Right lobe of liver (tissue), 4 donors: ENCODE results near the gene RIT2.

Source experiments
- POLR2A ChIP-seq: fragments of 450-650 bp; IDR thresholded peaks from one replicate; pipeline ENCODE4 v1.6.1; 2017; ENCODE audit warnings: antibody characterized with exemption, mild to moderate bottlenecking
- TF ChIP-seq, protein P1 (sequence below), 4 donors: fragments of 200-600 bp in 3 of 4; fragments of 450-650 bp in 1 of 4; IDR thresholded peaks; one replicate each; pipeline versions ENCODE4 v1.5.1 to v1.8.0; 2016 to 2022; ENCODE audit warnings: antibody characterized with exemption in 4 of 4, mild to moderate bottlenecking in 2 of 4
- donor health status: DM: no; HTN: no; CAD: no.
- donor health status: DM: no; HTN: no; CAD: no.
- donor health status: DM: no; HTN: yes; CAD: no.

DNA sequence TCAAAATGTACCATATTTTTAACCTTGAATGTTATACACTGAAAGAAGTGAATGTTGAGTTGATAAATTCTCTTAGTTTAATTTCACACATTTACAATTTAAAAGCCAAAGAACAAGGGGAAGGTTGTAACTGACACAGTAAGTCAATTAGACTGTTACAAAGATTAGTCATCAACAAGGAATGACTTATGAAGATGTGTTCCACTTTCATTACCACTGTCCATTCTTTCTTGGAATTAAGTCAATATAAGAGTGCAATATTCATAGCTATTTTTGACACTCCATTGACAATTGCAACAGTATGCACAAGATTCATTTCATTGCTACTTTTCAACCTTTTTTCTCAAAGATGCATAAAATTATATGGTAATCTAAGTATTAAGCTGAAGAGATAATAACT is 291.3 kb downstream of the RIT2 start:
- TF ChIP-seq POLR2A, result no peak
- TF ChIP-seq, protein P1, sequence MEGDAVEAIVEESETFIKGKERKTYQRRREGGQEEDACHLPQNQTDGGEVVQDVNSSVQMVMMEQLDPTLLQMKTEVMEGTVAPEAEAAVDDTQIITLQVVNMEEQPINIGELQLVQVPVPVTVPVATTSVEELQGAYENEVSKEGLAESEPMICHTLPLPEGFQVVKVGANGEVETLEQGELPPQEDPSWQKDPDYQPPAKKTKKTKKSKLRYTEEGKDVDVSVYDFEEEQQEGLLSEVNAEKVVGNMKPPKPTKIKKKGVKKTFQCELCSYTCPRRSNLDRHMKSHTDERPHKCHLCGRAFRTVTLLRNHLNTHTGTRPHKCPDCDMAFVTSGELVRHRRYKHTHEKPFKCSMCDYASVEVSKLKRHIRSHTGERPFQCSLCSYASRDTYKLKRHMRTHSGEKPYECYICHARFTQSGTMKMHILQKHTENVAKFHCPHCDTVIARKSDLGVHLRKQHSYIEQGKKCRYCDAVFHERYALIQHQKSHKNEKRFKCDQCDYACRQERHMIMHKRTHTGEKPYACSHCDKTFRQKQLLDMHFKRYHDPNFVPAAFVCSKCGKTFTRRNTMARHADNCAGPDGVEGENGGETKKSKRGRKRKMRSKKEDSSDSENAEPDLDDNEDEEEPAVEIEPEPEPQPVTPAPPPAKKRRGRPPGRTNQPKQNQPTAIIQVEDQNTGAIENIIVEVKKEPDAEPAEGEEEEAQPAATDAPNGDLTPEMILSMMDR (IDR thresholded peaks at IDR 0.05), result no peak
